Spleen (tissue), 13 donors: ENCODE data around the gene RINT1. TPM values are rescaled to one million over a fixed set of nuclear protein-coding genes. Genes with fewer than 3 reads are reported as not detected.

Experiments
- DNase-seq: peaks from one replicate; pipeline ENCODE4 v3.0.0-alpha.2; 2020
- H3K27ac ChIP-seq, 8 donors: fragments of 200-600 bp; sonication (generic) in 7 of 8; 1 replicate in 4 of 8; 2 replicates in 4 of 8; pipeline versions ENCODE4 v1.5.0 to v1.8.0; 2016 to 2021; ENCODE audit warnings: inconsistent platforms in 4 of 8, mild to moderate bottlenecking in 4 of 8, moderate library complexity in 1 of 8
- H3K27me3 ChIP-seq, 7 donors: fragments of 200-600 bp; sonication (generic) in 6 of 7; replicated peaks in 1 of 7; 1 replicate in 4 of 7; 2 replicates in 3 of 7; pipeline versions ENCODE4 v1.5.0 to v1.8.0; 2016 to 2021; ENCODE audit warnings: inconsistent platforms in 3 of 7, mild to moderate bottlenecking in 1 of 7
- H3K36me3 ChIP-seq, 6 donors: fragments of 200-600 bp; sonication (generic) in 5 of 6; 1 replicate in 4 of 6; 2 replicates in 2 of 6; pipeline versions ENCODE4 v1.5.0 to v1.8.0; 2016 to 2021; ENCODE audit warnings: inconsistent platforms in 2 of 6
- H3K4me1 ChIP-seq, 6 donors: fragments of 200-600 bp; sonication (generic) in 5 of 6; 1 replicate in 3 of 6; 2 replicates in 3 of 6; pipeline versions ENCODE4 v1.5.0 to v1.8.0; 2016 to 2021; ENCODE audit warnings: inconsistent platforms in 3 of 6
- H3K4me3 ChIP-seq, 8 donors: fragments of 200-600 bp; sonication (generic) in 7 of 8; 1 replicate in 4 of 8; 2 replicates in 4 of 8; pipeline versions ENCODE4 v1.5.0 to v1.8.0; 2016 to 2021; ENCODE audit warnings: inconsistent platforms in 4 of 8, mild to moderate bottlenecking in 4 of 8, moderate library complexity in 2 of 8
- H3K9me3 ChIP-seq, 8 donors: fragments of 200-600 bp; sonication (generic) in 7 of 8; 1 replicate in 4 of 8; 2 replicates in 4 of 8; pipeline versions ENCODE4 v1.5.0 to v1.8.0; 2016 to 2021; ENCODE audit warnings: inconsistent platforms in 4 of 8
- POLR2A ChIP-seq, 3 donors: fragments of 450-650 bp; IDR thresholded peaks; one replicate each; pipeline ENCODE4 v1.5.1; 2017; ENCODE audit warnings: antibody characterized with exemption in 3 of 3, mild to moderate bottlenecking in 1 of 3
- POLR2AphosphoS5 ChIP-seq, 3 donors: sonication (generic); formaldehyde crosslinking; IDR thresholded peaks; one replicate each; pipeline ENCODE4 v1.5.1; 2017; ENCODE audit warnings: antibody characterized with exemption in 3 of 3
- WGBS, 5 donors: extraction: QIAGEN DNeasy Blood & Tissue Kit in 3 of 5; methylation state at CpG; one replicate each; pipeline versions ENCODE4 v1.1.5 to v1.1.7; 2013 to 2018; 5-methylcytosine and 5-hydroxymethylcytosine counted together
- intact Hi-C: fragments of 100-400 bp; cut with DNase I; formaldehyde crosslinking; loops from one replicate; pipeline ENCODE4 v1.15.0; 2023; ENCODE audit warnings: low total_unique reads
- long read RNA-seq, 2 donors: transcript quantifications; one replicate each; lab custom pipeline, GENCODE V29; 2026
- polyA plus RNA-seq, 3 donors: library from polyadenylated mRNA; stranded (reverse); fragments of 200-250 nt; gene quantifications; one replicate each; pipeline ENCODE4 v1.2.1, GENCODE V29; 2013
- total RNA-seq, 7 donors: library from RNA; depleted of rRNA in 3 of 7; stranded (reverse); fragments of >200 nt in 3 of 7; fragmentation: NEBNext Ultra II Directional in 4 of 7; extraction: Animal tissue kit (Norgen Biotek cat#: 25700) in 4 of 7; gene quantifications; one replicate each; pipeline versions ENCODE4 v1.1.0 to v1.2.1, GENCODE V29; 2016 to 2021
- TF ChIP-seq, protein P1 (sequence below), 11 experiments: fragments of 200-600 bp in 7 of 11; fragments of 450-650 bp in 4 of 11; sonication (generic) in 4 of 11; IDR thresholded peaks in 8 of 11; conservative IDR thresholded peaks in 3 of 11; 1 replicate in 7 of 11; 2 replicates in 4 of 11; pipeline versions ENCODE4 v1.4.0 to v1.8.0; 2016 to 2021; ENCODE audit warnings: antibody characterized with exemption in 11 of 11, inconsistent platforms in 4 of 11, mild to moderate bottlenecking in 1 of 11
- donor health status: healthy with polysubstance abuse.
- donor health status: DM: no; HTN: no; CAD: no; lungs with moderate emphysema.
- donor health status: DM: no; HTN: no; CAD: no.
- donor health status: Bipolar disorder and iron deficiency.
- donor health status: healthy.
- donor health status: DM: no; HTN: no; CAD: no.
- donor health status: DM: yes; HTN: yes; CAD: no.

RINT1 gene
- total RNA-seq, result 10 to 100 TPM; 18.3 to 27.1 (median 22.7) TPM
- 10 to 100 TPM; 12.8 to 22.4 (median 16.0) TPM for polyA plus RNA-seq
- long read RNA-seq, donor 1, partial matches to known transcripts, result 0 of 3 reads
- long read RNA-seq, donor 1, other reads (novel, unspliced or antisense), result 0 of 3 reads
- long read RNA-seq, donor 2, partial matches to known transcripts, result 0 of 1 reads
- long read RNA-seq, donor 2, other reads (novel, unspliced or antisense), result 0 of 1 reads

DNA sequence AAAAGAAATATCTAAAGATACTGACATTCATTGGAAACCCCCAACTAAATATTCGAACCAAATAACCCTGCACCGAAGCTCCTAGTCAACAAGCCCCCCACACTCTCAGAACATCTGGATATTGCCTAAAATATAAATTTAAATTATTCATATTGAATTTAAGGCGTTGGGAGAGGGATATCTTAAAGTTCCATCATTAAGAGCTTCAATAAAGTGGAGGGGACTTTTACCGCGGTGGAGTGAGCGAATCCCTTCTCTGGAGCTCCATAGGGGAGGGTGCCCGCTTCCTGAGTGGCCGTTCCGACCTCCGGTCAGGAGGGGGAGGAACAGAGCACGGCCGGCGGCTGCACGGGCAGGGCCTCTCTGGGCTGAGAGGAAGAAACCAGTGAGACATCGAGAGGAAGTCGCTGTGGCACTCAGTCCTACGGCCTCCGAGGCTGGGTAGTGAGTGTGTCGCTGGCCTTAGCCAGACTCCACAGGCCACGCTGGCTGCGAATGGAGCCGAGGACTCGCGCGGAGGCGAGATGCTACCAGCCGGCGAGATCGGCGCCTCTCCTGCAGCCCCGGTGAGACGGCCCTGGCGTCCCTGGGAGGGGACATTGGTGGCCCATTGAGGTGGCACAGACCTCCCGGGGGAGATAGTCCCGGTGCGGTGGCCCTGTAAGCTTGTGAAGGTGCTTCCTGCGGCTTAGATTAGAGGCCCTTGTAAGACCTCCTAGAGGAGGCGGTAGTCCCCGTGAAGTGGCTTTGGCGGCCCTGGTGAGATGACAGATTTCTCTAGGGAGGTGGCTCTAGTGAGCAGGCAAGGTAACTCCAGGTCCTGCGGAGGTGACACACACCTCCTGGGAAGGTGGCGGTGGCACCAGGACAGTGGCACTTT, at the start of gene RINT1:
Gene RINT1 (plus strand): TSS at position 410 of the 880 bp plus-strand sequence. CDS start 115 bp downstream, at position 525.
- Histone ChIP-seq H3K36me3 (peaks cover 0 to 29% (median 8%) of the 10 kb centered on the region in 6 donors), H3K27ac (peak within 1 kb of the TSS; percentile 82 to 94 (median 90)), H3K4me1 (peaks cover 17 to 51% (median 35%) of the 10 kb centered on the region in 6 donors), H3K4me3 (peak within 1 kb of the TSS; percentile 55 to 93 (median 82)), H3K27me3 (no peaks in the 10 kb centered on the region), H3K9me3 (no peaks in the 10 kb centered on the region)
- TF ChIP-seq POLR2AphosphoS5 (IDR thresholded peaks at IDR 0.05), result peak; percentile 97
- TF ChIP-seq POLR2A (IDR thresholded peaks at IDR 0.05), result peak; percentile 61 to 87 (median 85)
- TF ChIP-seq, protein P1, sequence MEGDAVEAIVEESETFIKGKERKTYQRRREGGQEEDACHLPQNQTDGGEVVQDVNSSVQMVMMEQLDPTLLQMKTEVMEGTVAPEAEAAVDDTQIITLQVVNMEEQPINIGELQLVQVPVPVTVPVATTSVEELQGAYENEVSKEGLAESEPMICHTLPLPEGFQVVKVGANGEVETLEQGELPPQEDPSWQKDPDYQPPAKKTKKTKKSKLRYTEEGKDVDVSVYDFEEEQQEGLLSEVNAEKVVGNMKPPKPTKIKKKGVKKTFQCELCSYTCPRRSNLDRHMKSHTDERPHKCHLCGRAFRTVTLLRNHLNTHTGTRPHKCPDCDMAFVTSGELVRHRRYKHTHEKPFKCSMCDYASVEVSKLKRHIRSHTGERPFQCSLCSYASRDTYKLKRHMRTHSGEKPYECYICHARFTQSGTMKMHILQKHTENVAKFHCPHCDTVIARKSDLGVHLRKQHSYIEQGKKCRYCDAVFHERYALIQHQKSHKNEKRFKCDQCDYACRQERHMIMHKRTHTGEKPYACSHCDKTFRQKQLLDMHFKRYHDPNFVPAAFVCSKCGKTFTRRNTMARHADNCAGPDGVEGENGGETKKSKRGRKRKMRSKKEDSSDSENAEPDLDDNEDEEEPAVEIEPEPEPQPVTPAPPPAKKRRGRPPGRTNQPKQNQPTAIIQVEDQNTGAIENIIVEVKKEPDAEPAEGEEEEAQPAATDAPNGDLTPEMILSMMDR (IDR thresholded peaks at IDR 0.05 in 8 of 11, conservative IDR thresholded peaks at IDR 0.05 in 3 of 11), result peak in 10 of 11 experiments; percentile 28 to 85 (median 66)
- DNase-seq, result peak; percentile 99
- intact Hi-C loops, result no loop called here
- WGBS, 5 donors, result 1 to 2% (median 1%) methylated on average over 32 to 42 of the region's 42 CpGs

DNA sequence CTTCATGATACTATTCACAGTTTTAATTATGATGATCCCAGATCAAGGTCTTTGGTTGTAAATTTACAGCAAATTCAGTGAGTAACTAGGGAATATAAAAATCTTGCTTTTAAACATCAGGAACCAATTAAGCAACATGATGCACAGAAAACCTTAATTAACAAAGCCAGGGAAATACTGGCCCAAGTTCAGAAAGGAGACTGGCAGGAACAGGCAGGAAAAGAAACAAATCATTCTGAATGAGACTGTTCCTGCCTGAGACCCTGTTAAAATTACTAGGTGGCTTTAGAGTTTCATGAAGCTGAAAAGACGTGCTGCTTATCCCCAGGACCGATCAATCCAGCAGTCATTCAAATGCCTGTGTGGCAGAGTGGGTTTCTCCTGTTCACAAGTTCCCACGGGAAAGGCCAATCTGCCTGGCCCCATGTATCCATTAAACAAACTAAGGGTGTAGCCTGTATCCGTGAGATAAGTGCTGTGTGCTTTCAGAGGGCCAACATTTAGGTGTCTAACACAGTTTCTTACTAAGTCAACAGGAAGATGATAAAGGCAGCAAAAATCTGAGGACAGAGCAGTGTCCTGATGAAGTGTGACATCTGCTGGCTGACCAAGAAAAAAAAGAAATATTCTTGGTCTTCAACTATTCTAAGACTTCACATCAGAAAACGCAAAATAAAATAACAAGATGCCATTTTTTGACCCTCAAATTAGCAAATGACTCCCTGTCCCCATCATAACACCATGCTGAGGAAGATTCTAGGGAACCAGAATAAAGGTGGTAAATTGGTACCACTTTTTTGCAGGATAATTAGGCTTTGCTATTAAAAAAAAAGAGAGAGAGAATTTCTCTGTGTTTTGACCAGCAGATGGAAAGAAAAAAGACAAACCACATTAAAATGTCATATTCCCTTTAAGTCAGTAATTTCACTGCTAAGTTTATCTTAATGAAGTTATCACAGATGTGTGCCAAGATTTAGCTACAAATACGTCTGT, 44.1 kb upstream of the RINT1 start:
- H3K27me3 ChIP-seq, result no peaks in the 10 kb centered on the region
- peak overlapping the region; percentile 20 to 74 (median 51) for H3K27ac ChIP-seq
- WGBS, 5 donors, result 69 to 81% (median 76%) methylated on average over 6 of the region's 6 CpGs
- H3K4me3 ChIP-seq, result no peak overlapping the region
- no peaks in the 10 kb centered on the region for H3K9me3 ChIP-seq
- TF ChIP-seq, protein P1 (IDR thresholded peaks at IDR 0.05 in 8 of 11, conservative IDR thresholded peaks at IDR 0.05 in 3 of 11), result peak in 7 of 11 experiments; percentile 23 to 58 (median 39)
- no peak for TF ChIP-seq POLR2A (IDR thresholded peaks at IDR 0.05)
- TF ChIP-seq POLR2AphosphoS5 (IDR thresholded peaks at IDR 0.05), result peak in 1 of 3 donors; percentile 69
- no peak for DNase-seq
- H3K4me1 ChIP-seq, result peaks cover 4 to 17% (median 11%) of the 10 kb centered on the region in 6 donors
- intact Hi-C loops, result no loop called here
- H3K36me3 ChIP-seq, result peaks cover 0 to 12% (median 1%) of the 10 kb centered on the region in 6 donors

DNA sequence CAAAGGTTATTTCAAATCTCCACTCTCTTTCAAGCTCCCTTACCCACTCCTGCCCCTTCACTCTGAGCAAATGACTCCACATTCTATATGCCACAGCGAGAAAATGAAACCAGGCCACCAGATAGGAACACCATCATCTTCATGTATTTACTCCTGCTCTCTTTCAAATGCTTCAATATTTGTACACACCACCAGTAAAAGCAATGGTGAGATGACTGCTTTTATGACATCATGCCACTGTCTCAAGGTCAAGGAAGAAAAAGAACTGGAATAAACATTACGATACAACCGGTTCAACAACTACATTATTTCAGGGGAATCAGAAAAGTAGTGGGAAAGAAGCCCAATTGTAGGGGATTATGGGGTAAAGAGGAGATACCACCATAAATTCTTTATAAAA, 42.6 kb upstream of the RINT1 start:
- TF ChIP-seq POLR2A (IDR thresholded peaks at IDR 0.05) (no peak), POLR2AphosphoS5 (IDR thresholded peaks at IDR 0.05) (no peak)
- TF ChIP-seq, protein P1 (IDR thresholded peaks at IDR 0.05 in 8 of 11, conservative IDR thresholded peaks at IDR 0.05 in 3 of 11), result no peak
- Histone ChIP-seq H3K9me3 (no peaks in the 10 kb centered on the region), H3K27me3 (no peaks in the 10 kb centered on the region), H3K27ac (no peak overlapping the region), H3K4me3 (no peak overlapping the region), H3K36me3 (peaks cover 0 to 12% (median 1%) of the 10 kb centered on the region in 6 donors), H3K4me1 (peaks cover 4 to 17% (median 11%) of the 10 kb centered on the region in 6 donors)
- WGBS, 5 donors, result 92 to 98% (median 95%) methylated on average over 3 of the region's 3 CpGs
- intact Hi-C loops, result no loop called here
- DNase-seq, result no peak
